Astrocyte (in vitro differentiated cells and primary cell): ENCODE measurements around the gene C5.
"Not testable (repeated sequence)": the region's sequence is repeated elsewhere in the genome, so short reads cannot be mapped to it uniquely, and the experiment has no call there.

Experiments used
- EZH2 ChIP-seq: IDR thresholded peaks from 2 replicates; pipeline ENCODE4 v1.6.1; 2012; ENCODE audit warnings: mild to moderate bottlenecking, low read length, inconsistent platforms; ENCODE audit not compliant: insufficient read depth
- TF ChIP-seq, protein P1 (sequence below): IDR thresholded peaks from 2 replicates; pipeline ENCODE4 v1.5.1; 2011; ENCODE audit warnings: low read depth, mild to moderate bottlenecking, inconsistent platforms, low read length, moderate library complexity; ENCODE audit not compliant: insufficient read depth

DNA sequence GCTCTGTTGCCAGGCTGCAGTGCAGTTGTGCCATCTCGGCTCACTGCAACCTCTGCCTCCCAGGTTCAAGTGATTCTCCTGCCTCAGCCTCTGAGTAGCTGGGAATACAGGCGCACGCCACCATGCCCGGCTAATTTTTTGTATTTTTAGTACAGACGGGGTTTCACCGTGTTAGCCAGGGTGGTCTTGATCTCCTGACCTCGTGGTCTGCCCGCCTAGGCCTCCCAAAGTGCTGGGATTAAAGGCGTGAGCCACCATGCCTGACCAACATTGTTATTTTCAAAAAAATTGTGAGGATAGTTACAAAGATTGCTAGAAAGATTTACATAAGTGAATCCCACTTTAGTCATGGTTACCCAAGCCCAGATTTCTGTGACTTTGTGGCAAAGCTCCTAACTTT, 78.6 kb downstream of the C5 start:
- TF ChIP-seq, protein P1, sequence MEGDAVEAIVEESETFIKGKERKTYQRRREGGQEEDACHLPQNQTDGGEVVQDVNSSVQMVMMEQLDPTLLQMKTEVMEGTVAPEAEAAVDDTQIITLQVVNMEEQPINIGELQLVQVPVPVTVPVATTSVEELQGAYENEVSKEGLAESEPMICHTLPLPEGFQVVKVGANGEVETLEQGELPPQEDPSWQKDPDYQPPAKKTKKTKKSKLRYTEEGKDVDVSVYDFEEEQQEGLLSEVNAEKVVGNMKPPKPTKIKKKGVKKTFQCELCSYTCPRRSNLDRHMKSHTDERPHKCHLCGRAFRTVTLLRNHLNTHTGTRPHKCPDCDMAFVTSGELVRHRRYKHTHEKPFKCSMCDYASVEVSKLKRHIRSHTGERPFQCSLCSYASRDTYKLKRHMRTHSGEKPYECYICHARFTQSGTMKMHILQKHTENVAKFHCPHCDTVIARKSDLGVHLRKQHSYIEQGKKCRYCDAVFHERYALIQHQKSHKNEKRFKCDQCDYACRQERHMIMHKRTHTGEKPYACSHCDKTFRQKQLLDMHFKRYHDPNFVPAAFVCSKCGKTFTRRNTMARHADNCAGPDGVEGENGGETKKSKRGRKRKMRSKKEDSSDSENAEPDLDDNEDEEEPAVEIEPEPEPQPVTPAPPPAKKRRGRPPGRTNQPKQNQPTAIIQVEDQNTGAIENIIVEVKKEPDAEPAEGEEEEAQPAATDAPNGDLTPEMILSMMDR, result not testable (repeated sequence)
- TF ChIP-seq EZH2, result not testable (repeated sequence)
